ENCODE data around the gene ADAM12. TPM values are rescaled to one million over a fixed set of nuclear protein-coding genes. Genes with fewer than 3 reads are reported as not detected.
A peak's percentile ranks its signal among the peaks of the same experiment; 100 is the strongest.

Gene ADAM12
- total and polyA plus RNA-seq, 8 donors = 0.03 to 3.7 (median 0.15) TPM

DNA sequence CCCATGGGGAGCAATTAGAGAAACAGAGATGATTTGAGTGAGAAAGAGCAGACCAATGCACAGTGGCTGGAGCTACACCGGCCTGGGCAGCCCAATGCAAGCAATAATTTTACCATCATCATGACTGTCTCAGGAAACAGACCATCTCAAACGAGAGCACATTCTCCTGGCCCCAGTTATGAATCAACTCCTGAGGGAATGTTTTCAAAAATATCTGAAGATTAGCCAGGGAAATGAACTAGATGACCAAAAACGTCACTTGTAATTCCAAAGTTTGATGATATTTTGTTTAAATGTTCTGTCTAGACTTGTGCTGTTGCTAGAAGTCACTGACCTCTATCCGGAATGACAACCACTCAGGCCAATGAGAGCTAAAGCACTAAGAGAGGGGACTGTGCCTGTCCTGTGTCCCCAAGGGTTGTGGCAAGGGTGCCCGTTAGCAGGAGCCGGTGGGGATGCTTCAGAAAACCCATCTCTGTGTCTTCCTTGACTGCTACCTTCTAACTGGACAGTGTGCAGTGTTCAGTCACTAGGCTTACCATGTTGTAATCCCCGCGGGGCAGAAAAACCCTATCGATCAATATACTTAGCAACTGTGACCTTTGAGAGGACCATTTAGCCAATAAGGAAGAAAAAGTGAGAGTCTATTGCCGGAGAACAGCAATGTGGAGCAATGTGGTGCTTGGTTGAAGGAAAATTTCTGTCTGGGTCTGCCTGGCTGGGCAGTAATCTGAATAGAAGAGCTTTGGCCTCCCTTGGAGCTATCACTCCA lies 202.4 kb downstream of the ADAM12 start:
- intact Hi-C loops (cut with DNase I) = no loop called here
- Histone ChIP-seq H3K36me3 (no peaks in the 10 kb centered on the region), H3K4me1 (no peaks in the 10 kb centered on the region), H3K4me3 (no peak overlapping the region), H3K27me3 (no peaks in the 10 kb centered on the region), H3K27ac (no peak overlapping the region), H3K9me3 (no peaks in the 10 kb centered on the region)
- FAIRE-seq (no peak), DNase-seq (no peak), ATAC-seq (no peak)
- TF ChIP-seq, protein P1, sequence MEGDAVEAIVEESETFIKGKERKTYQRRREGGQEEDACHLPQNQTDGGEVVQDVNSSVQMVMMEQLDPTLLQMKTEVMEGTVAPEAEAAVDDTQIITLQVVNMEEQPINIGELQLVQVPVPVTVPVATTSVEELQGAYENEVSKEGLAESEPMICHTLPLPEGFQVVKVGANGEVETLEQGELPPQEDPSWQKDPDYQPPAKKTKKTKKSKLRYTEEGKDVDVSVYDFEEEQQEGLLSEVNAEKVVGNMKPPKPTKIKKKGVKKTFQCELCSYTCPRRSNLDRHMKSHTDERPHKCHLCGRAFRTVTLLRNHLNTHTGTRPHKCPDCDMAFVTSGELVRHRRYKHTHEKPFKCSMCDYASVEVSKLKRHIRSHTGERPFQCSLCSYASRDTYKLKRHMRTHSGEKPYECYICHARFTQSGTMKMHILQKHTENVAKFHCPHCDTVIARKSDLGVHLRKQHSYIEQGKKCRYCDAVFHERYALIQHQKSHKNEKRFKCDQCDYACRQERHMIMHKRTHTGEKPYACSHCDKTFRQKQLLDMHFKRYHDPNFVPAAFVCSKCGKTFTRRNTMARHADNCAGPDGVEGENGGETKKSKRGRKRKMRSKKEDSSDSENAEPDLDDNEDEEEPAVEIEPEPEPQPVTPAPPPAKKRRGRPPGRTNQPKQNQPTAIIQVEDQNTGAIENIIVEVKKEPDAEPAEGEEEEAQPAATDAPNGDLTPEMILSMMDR (IDR thresholded peaks at IDR 0.05) = no peak
- 62 to 73% methylated on average over 10 of the region's 10 CpGs for WGBS, 2 donors

DNA sequence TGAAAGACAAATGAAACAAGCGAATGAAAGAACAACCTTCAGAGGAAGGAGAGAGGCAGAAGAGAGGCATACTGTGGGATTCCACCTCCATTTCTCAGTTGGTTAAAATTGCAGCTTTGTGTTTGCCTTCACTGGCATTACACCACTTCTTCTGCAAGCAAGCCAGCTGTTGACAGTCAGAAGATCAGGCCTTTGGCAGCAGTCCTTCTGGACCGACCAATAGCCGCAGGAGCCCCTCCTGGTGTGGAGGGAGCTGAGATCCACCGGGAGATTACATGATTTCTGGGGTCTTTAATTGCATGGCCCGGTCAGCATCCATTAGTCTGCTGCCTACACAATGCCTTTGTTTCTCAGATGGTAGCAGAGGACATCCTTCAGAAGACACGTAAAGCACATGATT lies 206.7 kb downstream of the ADAM12 start:
- FAIRE-seq = no peak
- Histone ChIP-seq H3K4me3 (no peak overlapping the region), H3K9me3 (no peaks in the 10 kb centered on the region), H3K27me3 (peaks cover 0 to 6% (median 0%) of the 10 kb centered on the region in 4 donors), H3K36me3 (no peaks in the 10 kb centered on the region), H3K27ac (no peak overlapping the region), H3K4me1 (no peaks in the 10 kb centered on the region)
- intact Hi-C loops (cut with DNase I) = no loop called here
- no peak for DNase-seq
- TF ChIP-seq, protein P1 (IDR thresholded peaks at IDR 0.05) = no peak
- ATAC-seq = no peak
- 62 to 73% methylated on average over 6 of the region's 6 CpGs for WGBS, 2 donors

DNA sequence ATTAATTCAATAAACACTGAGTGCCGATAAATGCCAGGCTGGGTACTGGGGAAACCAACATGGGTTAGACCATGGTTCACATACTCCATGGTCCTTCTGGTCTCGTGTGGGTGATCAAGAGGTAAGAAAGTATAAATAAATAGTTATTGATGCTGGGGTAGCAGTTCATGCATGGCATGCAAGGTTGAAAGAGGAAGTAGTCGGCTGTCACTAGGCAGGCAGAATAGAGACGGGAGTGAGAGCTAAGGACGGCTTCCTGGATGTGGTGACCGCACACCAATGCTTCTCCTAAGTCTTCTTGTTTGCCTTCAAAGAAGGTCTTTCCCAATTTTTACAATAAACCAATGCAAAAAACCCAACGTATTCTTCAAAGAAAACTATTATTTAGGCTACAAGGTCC lies 208.6 kb downstream of the ADAM12 start:
- TF ChIP-seq, protein P1 (IDR thresholded peaks at IDR 0.05) = no peak
- Histone ChIP-seq H3K27me3 (peaks cover 0 to 6% (median 0%) of the 10 kb centered on the region in 4 donors), H3K36me3 (no peaks in the 10 kb centered on the region), H3K9me3 (no peaks in the 10 kb centered on the region), H3K27ac (no peak overlapping the region), H3K4me1 (no peaks in the 10 kb centered on the region), H3K4me3 (no peak overlapping the region)
- DNase-seq (no peak), ATAC-seq (peak in 1 of 4 donors; percentile 27), FAIRE-seq (no peak)
- intact Hi-C loops (cut with DNase I) = no loop called here
- 72 to 88% methylated on average over 7 of the region's 7 CpGs for WGBS, 2 donors

DNA sequence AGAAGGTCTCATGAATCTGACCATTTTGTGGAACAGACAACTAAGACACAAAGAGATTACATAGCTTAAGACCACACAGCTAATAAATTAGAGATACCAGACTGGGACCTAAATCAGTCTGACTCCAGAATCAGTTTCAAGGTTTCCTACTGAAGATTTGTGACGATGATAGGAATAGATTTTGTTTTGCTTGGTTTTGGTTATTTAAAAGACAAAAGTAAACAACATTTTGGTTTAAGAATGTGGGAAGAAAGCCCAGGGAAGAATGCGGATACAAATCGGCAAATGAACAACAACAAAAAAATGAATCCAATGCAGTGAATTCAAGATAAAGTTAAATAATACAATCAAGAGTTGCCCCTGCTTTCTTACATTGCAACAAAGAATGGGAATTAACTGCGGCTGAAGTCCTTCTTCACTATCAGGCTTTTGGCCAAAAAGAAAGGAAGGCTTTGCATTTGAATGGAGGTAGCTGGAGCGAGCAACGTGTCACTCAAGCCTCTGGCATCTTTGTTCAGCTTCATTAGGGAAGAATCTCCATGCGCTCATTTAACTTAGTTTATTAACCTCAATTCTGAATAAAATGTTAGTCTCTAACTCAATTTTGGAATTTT lies 210.8 kb downstream of the ADAM12 start:
- 69 to 70% methylated on average over 7 of the region's 7 CpGs for WGBS, 2 donors
- Histone ChIP-seq H3K4me1 (no peaks in the 10 kb centered on the region), H3K27me3 (peaks cover 0 to 6% (median 0%) of the 10 kb centered on the region in 4 donors), H3K27ac (no peak overlapping the region), H3K9me3 (no peaks in the 10 kb centered on the region), H3K4me3 (no peak overlapping the region), H3K36me3 (no peaks in the 10 kb centered on the region)
- ATAC-seq (no peak), FAIRE-seq (no peak), DNase-seq (no peak)
- TF ChIP-seq, protein P1 (IDR thresholded peaks at IDR 0.05) = no peak
- intact Hi-C loops (cut with DNase I) = no loop called here
